SKM-1 treated with dmso at 0.1 percent for 144 hours (cell line): ENCODE data around the gene SGCA.

ENCODE experiments used
- DNase-seq: peaks from one replicate; lab custom pipeline; 2025; ENCODE audit not compliant: unreplicated experiment; lab: John Stamatoyannopoulos, UW

Gene SGCA

GRCh38 chr17:50166518-50167181, 845 bp downstream of the SGCA start:
- DNase-seq: no peak

GRCh38 chr17:50167371-50167770, 1.6 kb downstream of the SGCA start:
- no peak for DNase-seq

- DNase-seq: no peak
Measured at GRCh38 chr17:50168319-50168718, 2.5 kb downstream of the SGCA start.

- DNase-seq: peak; percentile 29
Measured at GRCh38 chr17:50169121-50169764, 3.4 kb downstream of the SGCA start.

GRCh38 chr17:50169881-50170459, 4.2 kb downstream of the SGCA start:
- DNase-seq: no peak

- DNase-seq: no peak
Measured at GRCh38 chr17:50170662-50171370, 5.0 kb downstream of the SGCA start.

GRCh38 chr17:50171371-50172071, 5.7 kb downstream of the SGCA start:
- DNase-seq: no peak

- no peak for DNase-seq
Measured at GRCh38 chr17:50172130-50172529, 6.3 kb downstream of the SGCA start.

GRCh38 chr17:50172936-50173334, 7.1 kb downstream of the SGCA start:
- DNase-seq: no peak

GRCh38 chr17:50173335-50173941, 7.6 kb downstream of the SGCA start:
- DNase-seq: no peak

GRCh38 chr17:50174444-50174843, 8.6 kb downstream of the SGCA start:
- no peak for DNase-seq

- no peak for DNase-seq
Measured at GRCh38 chr17:50175035-50175807, 9.4 kb downstream of the SGCA start.

GRCh38 chr17:50176559-50177357, 11.0 kb downstream of the SGCA start:
- no peak for DNase-seq

- no peak for DNase-seq
Measured at GRCh38 chr17:50177476-50177875, 11.7 kb downstream of the SGCA start.

GRCh38 chr17:50177983-50178834, 12.4 kb downstream of the SGCA start:
- peak; percentile 20 for DNase-seq

GRCh38 chr17:50180111-50180510, 14.3 kb downstream of the SGCA start:
- no peak for DNase-seq

GRCh38 chr17:50180620-50181019, 14.8 kb downstream of the SGCA start:
- no peak for DNase-seq

- no peak for DNase-seq
Measured at GRCh38 chr17:50181144-50181543, 15.3 kb downstream of the SGCA start.
